Measurements from ENCODE around the gene C6orf52.

DNA sequence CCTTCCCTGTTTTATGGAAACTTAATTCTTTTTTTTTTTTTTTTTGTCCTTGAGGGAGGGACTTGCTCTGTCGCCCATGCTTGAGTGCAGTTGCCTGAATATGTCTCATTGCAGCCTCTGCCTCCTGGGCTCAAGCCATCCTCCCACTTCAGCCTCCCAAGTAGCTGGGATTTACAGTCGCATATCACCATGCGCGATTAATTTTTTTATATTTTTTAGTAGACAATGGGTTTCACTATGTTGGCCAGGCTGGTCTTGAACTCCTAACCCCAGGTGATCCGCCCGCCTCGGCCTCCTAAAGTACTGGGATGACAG is 29.1 kb upstream of the C6orf52 start:
- TF ChIP-seq, protein P1, sequence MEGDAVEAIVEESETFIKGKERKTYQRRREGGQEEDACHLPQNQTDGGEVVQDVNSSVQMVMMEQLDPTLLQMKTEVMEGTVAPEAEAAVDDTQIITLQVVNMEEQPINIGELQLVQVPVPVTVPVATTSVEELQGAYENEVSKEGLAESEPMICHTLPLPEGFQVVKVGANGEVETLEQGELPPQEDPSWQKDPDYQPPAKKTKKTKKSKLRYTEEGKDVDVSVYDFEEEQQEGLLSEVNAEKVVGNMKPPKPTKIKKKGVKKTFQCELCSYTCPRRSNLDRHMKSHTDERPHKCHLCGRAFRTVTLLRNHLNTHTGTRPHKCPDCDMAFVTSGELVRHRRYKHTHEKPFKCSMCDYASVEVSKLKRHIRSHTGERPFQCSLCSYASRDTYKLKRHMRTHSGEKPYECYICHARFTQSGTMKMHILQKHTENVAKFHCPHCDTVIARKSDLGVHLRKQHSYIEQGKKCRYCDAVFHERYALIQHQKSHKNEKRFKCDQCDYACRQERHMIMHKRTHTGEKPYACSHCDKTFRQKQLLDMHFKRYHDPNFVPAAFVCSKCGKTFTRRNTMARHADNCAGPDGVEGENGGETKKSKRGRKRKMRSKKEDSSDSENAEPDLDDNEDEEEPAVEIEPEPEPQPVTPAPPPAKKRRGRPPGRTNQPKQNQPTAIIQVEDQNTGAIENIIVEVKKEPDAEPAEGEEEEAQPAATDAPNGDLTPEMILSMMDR (IDR thresholded peaks at IDR 0.05; ENCODE audit: insufficient read depth, low read depth, low read length), result no peak
- TF ChIP-seq EZH2 (IDR thresholded peaks at IDR 0.05; ENCODE audit: insufficient read depth, low read length), result no peak
